H9 (cell line): ENCODE measurements around the gene HDAC1. TPM values are rescaled to one million over a fixed set of nuclear protein-coding genes. Genes with fewer than 3 reads are reported as not detected.

Experiments used
- DNase-seq: peaks from one replicate; pipeline ENCODE4 v3.0.0-alpha.2; 2017
- H2AFZ ChIP-seq: one replicate; pipeline ENCODE4 v1.6.1; 2013; ENCODE audit warnings: mild to moderate bottlenecking, low read length, control low read depth, moderate library complexity
- H2AK5ac ChIP-seq: 2 replicates; pipeline ENCODE4 v1.6.1; 2013; ENCODE audit warnings: low read length, control low read depth, mixed read lengths; ENCODE audit not compliant: insufficient read length
- H2BK120ac ChIP-seq: one replicate; pipeline ENCODE4 v1.6.1; 2013; ENCODE audit warnings: low read depth, mild to moderate bottlenecking, low read length, control low read depth, inconsistent platforms; ENCODE audit not compliant: poor library complexity, severe bottlenecking
- H2BK12ac ChIP-seq: 2 replicates; pipeline ENCODE4 v1.6.1; 2013; ENCODE audit warnings: low read length, control low read depth, mixed read lengths, low read depth; ENCODE audit not compliant: insufficient read length
- H2BK15ac ChIP-seq: 2 replicates; pipeline ENCODE4 v1.6.1; 2013; ENCODE audit warnings: low read depth, low read length, control low read depth
- H2BK20ac ChIP-seq: one replicate; pipeline ENCODE4 v1.6.1; 2013; ENCODE audit warnings: low read depth, mild to moderate bottlenecking, low read length, control low read depth, inconsistent platforms; ENCODE audit not compliant: poor library complexity, severe bottlenecking
- H2BK5ac ChIP-seq: 2 replicates; pipeline ENCODE4 v1.6.1; 2013; ENCODE audit warnings: low read length, control low read depth, mixed read lengths; ENCODE audit not compliant: insufficient read length
- H3K14ac ChIP-seq: 2 replicates; pipeline ENCODE4 v1.6.1; 2013; ENCODE audit warnings: low read length, control low read depth; ENCODE audit not compliant: insufficient read depth
- H3K18ac ChIP-seq: 2 replicates; pipeline ENCODE4 v1.6.1; 2013; ENCODE audit warnings: low read depth, mild to moderate bottlenecking, mixed read lengths, low read length, control low read depth; ENCODE audit not compliant: insufficient read length
- H3K23ac ChIP-seq: 2 replicates; pipeline ENCODE4 v1.6.1; 2013; ENCODE audit warnings: low read length, control low read depth, mixed read lengths, low read depth; ENCODE audit not compliant: insufficient read length
- H3K23me2 ChIP-seq: 2 replicates; pipeline ENCODE4 v1.6.1; 2013; ENCODE audit warnings: low read depth, mild to moderate bottlenecking, mixed read lengths, low read length, control low read depth; ENCODE audit not compliant: insufficient read length, poor library complexity, severe bottlenecking
- H3K27ac ChIP-seq: 2 replicates; pipeline ENCODE4 v1.5.1; 2013; ENCODE audit warnings: low read length, control low read depth, mixed read lengths, low read depth; ENCODE audit not compliant: insufficient read length
- H3K27me3 ChIP-seq: 2 replicates; pipeline ENCODE4 v1.6.1; 2013; ENCODE audit warnings: low read length, control low read depth, inconsistent platforms; ENCODE audit not compliant: insufficient read depth
- H3K4ac ChIP-seq: 2 replicates; pipeline ENCODE4 v1.6.1; 2013; ENCODE audit warnings: low read depth, mild to moderate bottlenecking, control low read depth, inconsistent platforms, low read length, moderate library complexity
- H3K4me1 ChIP-seq: 2 replicates; pipeline ENCODE4 v1.6.1; 2013; ENCODE audit warnings: low read length, control low read depth, inconsistent platforms; ENCODE audit not compliant: insufficient read depth
- H3K4me2 ChIP-seq: 2 replicates; pipeline ENCODE4 v1.6.1; 2013; ENCODE audit warnings: low read length, control low read depth, mixed read lengths; ENCODE audit not compliant: insufficient read length, insufficient read depth
- H3K56ac ChIP-seq: 2 replicates; pipeline ENCODE4 v1.6.1; 2013; ENCODE audit warnings: low read depth, mild to moderate bottlenecking, mixed read lengths, low read length, control low read depth; ENCODE audit not compliant: insufficient read length
- H3K79me1 ChIP-seq: 2 replicates; pipeline ENCODE4 v1.6.1; 2013; ENCODE audit warnings: low read depth, mild to moderate bottlenecking, moderate library complexity, low read length, control low read depth, inconsistent platforms; ENCODE audit not compliant: insufficient read depth, poor library complexity, severe bottlenecking
- H3K79me2 ChIP-seq: 2 replicates; pipeline ENCODE4 v1.6.1; 2013; ENCODE audit warnings: low read length, control low read depth, inconsistent platforms; ENCODE audit not compliant: insufficient read depth
- H3K9ac ChIP-seq: 2 replicates; pipeline ENCODE4 v1.6.1; 2013; ENCODE audit warnings: low read length, control low read depth, mixed read lengths; ENCODE audit not compliant: insufficient read length; ENCODE audit errors: extremely low read depth
- H3K9me3 ChIP-seq: one replicate; pipeline ENCODE4 v1.6.1; 2013; ENCODE audit warnings: low read depth, low read length, inconsistent platforms; ENCODE audit not compliant: control insufficient read depth
- H3T11ph ChIP-seq: one replicate; pipeline ENCODE4 v1.6.1; 2013; ENCODE audit warnings: mild to moderate bottlenecking, low read length, control low read depth, inconsistent platforms
- H4K20me1 ChIP-seq: one replicate; pipeline ENCODE4 v1.6.1; 2013; ENCODE audit not compliant: control insufficient read depth, insufficient read length, insufficient read depth
- H4K5ac ChIP-seq: 2 replicates; pipeline ENCODE4 v1.6.1; 2013; ENCODE audit warnings: low read depth, mild to moderate bottlenecking, mixed read lengths, low read length, control low read depth; ENCODE audit not compliant: insufficient read length
- H4K8ac ChIP-seq: replicated peaks from 2 replicates; pipeline ENCODE4 v1.6.1; 2013; ENCODE audit warnings: low read length, control low read depth, mixed read lengths, low read depth; ENCODE audit not compliant: insufficient read length
- H4K91ac ChIP-seq: 2 replicates; pipeline ENCODE4 v1.6.1; 2013; ENCODE audit warnings: low read depth, mild to moderate bottlenecking, moderate library complexity, mixed read lengths, low read length, control low read depth; ENCODE audit not compliant: insufficient read length
- H3K27ac Mint-ChIP-seq, 3 experiments: 2 replicates in 2 of 3; 3 replicates in 1 of 3; pipeline ENCODE4 v1.8.0; 2020 to 2021; ENCODE audit warnings: mixed read lengths in 3 of 3, mild to moderate bottlenecking in 1 of 3, moderate library complexity in 1 of 3
- H3K27me3 Mint-ChIP-seq: 2 replicates; pipeline ENCODE4 v1.8.0; 2021; ENCODE audit warnings: low read depth, mild to moderate bottlenecking, moderate library complexity, mixed read lengths
- H3K36me3 Mint-ChIP-seq, 3 experiments: 2 replicates in 2 of 3; 3 replicates in 1 of 3; pipeline ENCODE4 v1.8.0; 2020 to 2021; ENCODE audit warnings: low read depth in 3 of 3, mixed read lengths in 3 of 3; ENCODE audit not compliant: insufficient read depth in 1 of 3
- H3K4me1 Mint-ChIP-seq, 2 experiments: 2 replicates each; pipeline ENCODE4 v1.8.0; 2020; ENCODE audit warnings: mixed read lengths in 2 of 2
- H3K4me3 Mint-ChIP-seq, 2 experiments: 2 replicates in 1 of 2; 3 replicates in 1 of 2; pipeline ENCODE4 v1.8.0; 2020 to 2021; ENCODE audit warnings: mild to moderate bottlenecking in 2 of 2, mixed read lengths in 2 of 2, moderate library complexity in 1 of 2
- H3K9me3 Mint-ChIP-seq, 2 experiments: 2 replicates in 1 of 2; 3 replicates in 1 of 2; pipeline ENCODE4 v1.8.0; 2020; ENCODE audit warnings: mild to moderate bottlenecking in 2 of 2, mixed read lengths in 2 of 2, moderate library complexity in 1 of 2
- WGBS: extraction: QIAGEN DNeasy Blood & Tissue Kit; methylation state at CpG from one replicate; pipeline ENCODE4 v1.1.7; 2013; ENCODE audit warnings: missing lambda C conversion rate, low lambda C conversion rate, mixed read lengths; ENCODE audit not compliant: insufficient read length; ENCODE audit errors: extremely low coverage; 5-methylcytosine and 5-hydroxymethylcytosine counted together
- total RNA-seq: library from RNA; stranded (reverse); gene quantifications from 2 replicates; pipeline ENCODE4 v1.2.1, GENCODE V29; 2021
- TF ChIP-seq, protein P1 (sequence below): fragments of 200-600 bp; sonication (generic); conservative IDR thresholded peaks from 3 replicates; pipeline ENCODE4 v1.8.0; 2021; ENCODE audit warnings: antibody characterized with exemption, mild to moderate bottlenecking

Gene HDAC1
- total RNA-seq, 1 experiment from 2014 or later, result 162 TPM

DNA sequence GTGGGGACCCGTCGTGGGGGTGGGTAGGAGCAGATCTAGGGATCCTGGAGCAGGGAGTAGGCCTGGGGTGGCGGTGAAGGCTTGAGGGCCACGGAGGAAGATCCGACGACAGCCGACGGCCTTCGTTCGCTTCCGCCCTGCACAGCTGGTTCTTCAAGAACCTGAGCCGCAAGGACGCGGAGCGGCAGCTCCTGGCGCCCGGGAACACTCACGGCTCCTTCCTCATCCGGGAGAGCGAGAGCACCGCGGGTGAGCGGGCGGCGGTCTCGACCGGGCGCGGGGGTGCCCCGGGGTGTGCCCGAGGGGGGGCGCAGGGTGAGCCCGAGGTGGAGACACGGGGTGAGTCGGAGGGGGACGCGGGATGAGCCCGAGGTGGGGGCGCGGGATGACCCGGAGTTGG, 16.5 kb upstream of the HDAC1 start:
- no peaks in the 10 kb centered on the region for H3K79me2 ChIP-seq
- peak overlapping the region; percentile 61 to 81; a peak in 2 of 5 replicates for H3K4me3 Mint-ChIP-seq
- peak overlapping the region; percentile 71 for H3K4me2 ChIP-seq
- no peak overlapping the region for H2BK12ac ChIP-seq
- H3K9me3 ChIP-seq, result no peaks in the 10 kb centered on the region
- H3K9me3 Mint-ChIP-seq, result no peaks in the 10 kb centered on the region
- H3K23ac ChIP-seq, result no peak overlapping the region
- H3K4ac ChIP-seq, result no peak overlapping the region
- WGBS, result no CpG with 5 or more reads among the region's 41 CpGs
- peak overlapping the region; percentile 74; the same call in 1 of the 2 replicates for H3K14ac ChIP-seq
- peaks cover 6% of the 10 kb centered on the region; the same call in 1 of the 2 replicates for H3K4me1 ChIP-seq
- no peak overlapping the region for H3K27ac ChIP-seq
- peaks cover 12% of the 10 kb centered on the region for H3K23me2 ChIP-seq
- H3K79me1 ChIP-seq, result no peaks in the 10 kb centered on the region
- H2AFZ ChIP-seq, result no peak overlapping the region
- no peak overlapping the region for H4K8ac ChIP-seq
- H3K56ac ChIP-seq, result no peak overlapping the region
- peaks cover 17 to 25% (median 17%) of the 10 kb centered on the region in 3 experiments; a peak in 6 of 7 replicates for H3K36me3 Mint-ChIP-seq
- H3K18ac ChIP-seq, result peak overlapping the region; percentile 68
- no peaks in the 10 kb centered on the region for H3K27me3 ChIP-seq
- H4K5ac ChIP-seq, result no peak overlapping the region
- no peak overlapping the region for H2AK5ac ChIP-seq
- TF ChIP-seq, protein P1, sequence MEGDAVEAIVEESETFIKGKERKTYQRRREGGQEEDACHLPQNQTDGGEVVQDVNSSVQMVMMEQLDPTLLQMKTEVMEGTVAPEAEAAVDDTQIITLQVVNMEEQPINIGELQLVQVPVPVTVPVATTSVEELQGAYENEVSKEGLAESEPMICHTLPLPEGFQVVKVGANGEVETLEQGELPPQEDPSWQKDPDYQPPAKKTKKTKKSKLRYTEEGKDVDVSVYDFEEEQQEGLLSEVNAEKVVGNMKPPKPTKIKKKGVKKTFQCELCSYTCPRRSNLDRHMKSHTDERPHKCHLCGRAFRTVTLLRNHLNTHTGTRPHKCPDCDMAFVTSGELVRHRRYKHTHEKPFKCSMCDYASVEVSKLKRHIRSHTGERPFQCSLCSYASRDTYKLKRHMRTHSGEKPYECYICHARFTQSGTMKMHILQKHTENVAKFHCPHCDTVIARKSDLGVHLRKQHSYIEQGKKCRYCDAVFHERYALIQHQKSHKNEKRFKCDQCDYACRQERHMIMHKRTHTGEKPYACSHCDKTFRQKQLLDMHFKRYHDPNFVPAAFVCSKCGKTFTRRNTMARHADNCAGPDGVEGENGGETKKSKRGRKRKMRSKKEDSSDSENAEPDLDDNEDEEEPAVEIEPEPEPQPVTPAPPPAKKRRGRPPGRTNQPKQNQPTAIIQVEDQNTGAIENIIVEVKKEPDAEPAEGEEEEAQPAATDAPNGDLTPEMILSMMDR, result no peak
- H2BK15ac ChIP-seq, result no peak overlapping the region
- no peak overlapping the region for H2BK120ac ChIP-seq
- no peaks in the 10 kb centered on the region for H4K20me1 ChIP-seq
- no peak overlapping the region for H2BK5ac ChIP-seq
- no peak overlapping the region for H4K91ac ChIP-seq
- no peak overlapping the region for H2BK20ac ChIP-seq
- H3K27me3 Mint-ChIP-seq, result no peaks in the 10 kb centered on the region
- peak overlapping the region in 2 of 3 experiments; percentile 92 to 95; a peak in 1 of 7 replicates for H3K27ac Mint-ChIP-seq
- H3K4me1 Mint-ChIP-seq, result peaks cover 31 to 42% of the 10 kb centered on the region in 2 experiments
- DNase-seq, result peak; percentile 65
- H3K9ac ChIP-seq, result peak overlapping the region; percentile 50
- H3T11ph ChIP-seq, result no peak overlapping the region
